ENCODE data around the gene ARRDC2.
A peak's percentile ranks its signal among the peaks of the same experiment; 100 is the strongest.

- TF ChIP-seq CTCF (IDR thresholded peaks at IDR 0.05) (no peak), POLR2A (IDR thresholded peaks at IDR 0.05) (no peak), POLR2AphosphoS5 (IDR thresholded peaks at IDR 0.05; ENCODE audit: insufficient read depth in 1 of 2, low read depth in 1 of 2) (peak; percentile 69 to 86)
Observed at GRCh38 chr19:18021121-18021755, 13.3 kb downstream of the ARRDC2 start.

Data from vagina (tissue), 2 donors.